ENCODE results near the gene DHRS4L2.
A peak's percentile ranks its signal among the peaks of the same experiment; 100 is the strongest.
"Not testable (repeated sequence)": the region's sequence is repeated elsewhere in the genome, so short reads cannot be mapped to it uniquely, and the experiment has no call there.

DHRS4L2 gene

DNA sequence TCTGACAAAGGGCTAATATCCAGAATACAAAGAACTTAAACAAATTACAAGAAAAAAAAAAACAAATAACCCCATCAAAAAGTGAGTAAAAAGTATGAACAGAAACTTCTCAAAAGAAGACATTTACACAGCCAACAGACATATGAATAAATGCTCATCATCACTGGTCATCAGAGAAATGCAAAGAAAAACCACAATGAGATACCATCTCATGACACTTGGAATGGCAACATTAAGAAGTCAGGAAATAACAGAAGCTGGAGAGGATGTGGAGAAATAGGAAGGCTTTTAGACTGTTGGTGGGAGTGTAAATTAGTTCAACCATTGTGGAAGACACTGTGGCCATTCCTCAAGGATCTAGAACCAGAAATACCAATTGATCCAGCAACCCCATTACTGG lies 30.2 kb downstream of the DHRS4L2 start:
- not testable (repeated sequence) for DNase-seq (ENCODE audit: low read depth)

DNA sequence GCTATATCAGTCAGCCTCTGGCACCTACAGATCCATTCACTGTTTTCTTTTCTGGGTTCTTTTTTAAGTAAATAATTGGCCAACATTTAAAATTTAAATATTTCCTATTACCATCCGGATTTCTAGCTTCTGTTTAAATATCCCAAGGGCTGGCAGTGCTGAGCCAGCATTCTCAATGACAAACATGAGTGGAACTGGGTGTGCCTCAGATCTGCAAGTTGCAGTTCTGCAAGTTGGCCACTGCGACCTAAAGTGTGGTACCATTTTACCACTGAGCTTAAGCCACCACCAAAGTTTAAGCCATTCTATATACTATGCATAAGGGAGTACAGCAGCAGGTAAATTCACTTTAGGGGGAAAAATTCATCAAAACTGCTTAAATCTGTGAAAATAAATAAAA lies 31.2 kb downstream of the DHRS4L2 start:
- not testable (repeated sequence) for DNase-seq (ENCODE audit: low read depth)

DNA sequence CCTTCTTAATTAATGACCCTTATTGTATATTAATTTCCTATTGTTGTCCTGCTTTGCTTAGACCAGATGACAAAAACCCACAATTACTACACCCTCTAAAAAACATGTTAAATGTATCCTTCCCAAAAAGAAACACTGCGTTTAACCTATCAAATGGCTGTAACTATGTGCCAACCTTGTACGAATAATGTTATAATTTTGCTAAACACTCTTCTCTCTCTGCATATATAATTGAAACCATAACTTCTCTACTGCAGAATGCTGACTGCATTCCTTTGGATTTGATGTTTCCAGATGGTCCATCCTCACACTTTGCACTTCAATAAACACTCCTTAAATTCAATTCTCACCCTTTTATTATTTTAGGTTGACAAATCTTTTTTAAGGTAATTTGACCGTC lies 31.8 kb downstream of the DHRS4L2 start:
- not testable (repeated sequence) for DNase-seq (ENCODE audit: low read depth)

DNA sequence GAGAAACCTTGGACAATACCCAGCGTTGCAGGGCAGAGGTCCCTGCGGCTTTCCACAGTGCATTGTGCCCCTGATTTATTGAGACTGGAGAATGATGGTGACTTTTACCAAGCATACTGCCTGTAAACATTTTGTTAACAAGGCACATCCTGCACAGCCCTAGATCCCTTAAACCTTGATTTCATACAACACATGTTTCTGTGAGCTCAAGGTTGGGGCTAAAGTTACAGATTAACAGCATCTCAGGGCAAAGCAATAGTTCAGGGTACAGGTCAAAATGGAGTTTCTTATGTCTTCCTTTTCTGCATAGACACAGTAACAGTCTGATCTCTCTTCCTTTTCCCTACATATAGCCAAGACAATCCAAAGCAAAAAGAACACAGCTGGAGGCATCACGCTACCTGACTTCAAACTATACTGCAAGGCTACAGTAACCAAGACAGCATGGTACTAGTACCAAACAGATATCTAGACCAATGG lies 36.2 kb downstream of the DHRS4L2 start:
- DNase-seq (ENCODE audit: low read depth) = not testable (repeated sequence)

DNA sequence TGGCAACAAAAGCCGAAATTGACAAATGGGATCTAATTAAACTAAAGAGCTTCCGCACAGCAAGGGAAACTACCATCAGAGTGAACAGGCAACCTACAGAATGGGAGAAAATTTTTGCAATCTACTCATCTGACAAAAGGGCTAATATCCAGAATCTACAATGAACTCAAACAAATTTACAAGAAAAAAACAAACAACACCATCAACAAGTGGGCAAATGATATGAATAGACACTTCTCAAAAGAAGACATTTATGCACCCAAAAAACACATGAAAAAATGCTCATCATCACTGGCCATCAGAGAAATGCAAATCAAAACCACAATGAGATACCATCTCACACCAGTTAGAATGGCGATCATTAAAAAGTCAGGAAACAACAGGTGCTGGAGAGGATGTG lies 41.0 kb downstream of the DHRS4L2 start:
- not testable (repeated sequence) for DNase-seq (ENCODE audit: low read depth)

DNA sequence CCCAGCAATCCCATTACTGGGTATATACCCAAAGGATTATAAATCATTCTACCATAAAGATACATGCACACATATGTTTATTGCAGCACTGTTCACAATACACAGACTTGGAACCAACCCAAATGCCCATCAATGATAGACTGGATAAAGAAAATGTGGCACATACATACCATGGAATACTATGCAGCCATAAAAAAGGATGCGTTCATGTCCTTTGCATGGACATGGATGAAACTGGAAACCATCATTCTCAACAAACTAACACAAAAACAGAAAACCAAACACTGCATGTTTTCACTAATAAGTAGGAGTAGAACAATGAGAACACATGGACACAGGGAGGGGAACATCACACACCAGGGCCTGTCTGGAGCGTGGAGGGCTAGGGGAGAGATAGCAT lies 42.6 kb downstream of the DHRS4L2 start:
- not testable (repeated sequence) for DNase-seq (ENCODE audit: low read depth)

DNA sequence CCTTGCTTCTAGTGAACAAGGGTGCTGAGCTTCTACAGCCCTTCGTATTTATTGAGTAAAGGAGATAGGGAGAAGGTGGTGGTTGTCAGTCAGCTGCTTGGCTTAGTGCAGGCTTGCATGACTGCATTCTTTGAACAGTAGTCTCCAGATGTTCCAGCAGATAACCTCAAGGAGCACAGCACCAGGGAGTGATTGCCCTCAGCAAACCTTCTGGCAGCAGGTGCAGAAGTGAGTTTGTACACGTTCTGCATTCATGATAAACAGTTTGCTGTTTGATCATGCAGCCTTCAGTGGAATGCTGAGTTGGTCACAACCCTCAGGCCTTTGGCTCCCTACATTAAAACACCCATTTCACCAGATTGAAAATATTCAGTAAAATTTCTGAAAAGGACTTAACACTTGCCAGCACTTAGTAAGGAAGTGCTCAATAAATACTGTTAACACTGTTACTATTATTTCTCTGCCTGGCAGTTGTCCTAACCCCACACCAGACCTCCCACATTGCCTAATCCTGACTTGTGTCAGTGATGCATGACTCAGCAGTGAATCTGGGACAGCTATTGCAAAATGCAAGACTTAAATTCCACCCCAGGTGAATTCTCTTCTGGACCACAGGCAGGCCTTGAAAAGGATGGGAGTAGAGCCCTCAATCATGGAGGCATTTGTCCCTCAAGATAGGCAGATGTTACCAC lies 44.1 kb downstream of the DHRS4L2 start:
- DNase-seq (ENCODE audit: low read depth) = peak; percentile 97

DNA sequence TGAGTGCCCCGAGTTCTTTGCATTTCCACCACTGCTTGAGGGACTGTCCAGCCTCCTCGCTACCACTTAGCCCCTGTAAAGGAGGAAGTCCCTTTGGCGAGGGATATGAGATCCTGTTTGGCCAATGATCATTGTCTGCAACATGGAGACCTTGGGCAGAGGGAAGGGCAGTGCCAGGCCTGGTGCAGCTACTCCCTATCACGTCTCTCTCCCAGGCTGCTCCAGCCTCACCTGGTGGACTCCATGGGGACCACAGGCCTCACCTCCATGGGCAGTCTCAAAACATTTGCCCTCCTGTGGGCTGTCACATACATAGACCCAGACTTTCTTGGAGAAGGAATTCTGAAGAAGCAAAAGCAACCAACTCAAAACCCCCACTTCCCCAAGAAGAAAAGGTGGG lies 47.0 kb downstream of the DHRS4L2 start:
- DNase-seq (ENCODE audit: low read depth) = not testable (repeated sequence)

DNA sequence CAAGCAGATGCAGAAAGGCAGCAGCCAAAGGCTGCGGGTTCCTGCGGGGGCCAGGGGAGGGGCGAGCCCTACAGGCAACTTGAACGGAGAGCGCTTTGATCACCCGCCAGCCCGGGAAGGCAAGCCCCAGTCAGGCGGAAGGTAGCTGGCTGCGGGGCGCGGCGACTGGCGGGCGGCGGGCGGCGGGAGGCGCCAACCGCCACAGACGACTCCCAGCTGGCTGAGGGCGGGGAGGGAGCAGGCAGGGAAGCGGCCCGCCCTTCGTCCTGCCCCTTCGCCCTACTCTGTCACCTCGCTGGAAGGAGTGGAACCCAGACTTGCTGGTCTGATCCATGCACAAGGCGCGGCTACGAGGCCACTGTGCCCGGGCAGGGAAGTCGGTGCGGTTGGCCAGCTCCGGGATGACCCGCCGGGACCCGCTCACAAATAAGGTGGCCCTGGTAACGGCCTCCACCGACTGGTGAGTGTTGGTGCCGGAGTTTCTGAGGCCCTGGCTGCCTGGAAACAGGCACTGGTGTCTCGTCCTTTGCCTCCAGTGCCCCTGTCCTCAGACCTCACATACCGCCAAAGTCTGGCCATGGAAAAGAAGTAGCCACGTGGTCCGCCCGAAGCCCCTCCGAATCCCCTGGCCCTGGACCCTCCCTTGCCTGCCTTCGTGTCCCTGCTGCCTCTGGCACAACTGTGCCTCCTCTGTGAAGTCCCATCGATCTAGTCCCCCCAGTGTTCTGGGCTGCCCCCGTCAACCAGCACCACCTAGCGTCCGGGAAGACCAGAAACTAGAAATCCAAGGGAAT lies 47.6 kb downstream of the DHRS4L2 start:
- DNase-seq (ENCODE audit: low read depth) = peak; percentile 47

DNA sequence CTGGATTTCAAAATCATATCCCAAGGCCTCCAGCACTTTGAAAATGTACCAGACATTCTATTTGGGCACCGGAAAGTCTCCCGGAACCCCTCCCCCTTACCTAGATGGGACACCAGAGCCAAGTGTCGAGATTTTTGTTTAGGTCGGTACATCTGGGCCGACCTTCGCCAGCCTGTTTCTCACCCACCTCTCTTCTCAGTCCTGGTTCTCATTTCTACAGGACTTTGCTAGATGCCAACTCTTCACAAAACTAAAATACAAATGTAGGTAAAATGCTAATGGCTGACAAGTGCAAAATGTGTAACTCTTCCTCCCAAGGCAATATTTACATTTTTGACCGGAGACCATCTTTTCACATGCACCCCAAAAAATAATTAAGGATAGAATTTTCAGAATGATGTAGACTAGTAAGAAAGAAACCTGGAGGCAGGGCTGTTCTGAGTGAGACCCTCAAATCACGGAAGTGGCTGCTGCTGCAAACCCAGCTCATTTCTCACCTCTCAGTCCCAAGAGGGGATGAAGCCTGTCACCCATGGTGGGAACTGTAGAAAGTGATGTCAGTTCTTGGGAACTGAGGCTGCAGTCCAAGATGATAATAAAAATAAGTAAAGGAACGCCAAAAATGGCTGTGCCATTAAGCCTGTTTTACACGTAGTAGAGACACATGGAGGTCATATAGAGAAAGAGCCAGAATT lies 48.4 kb downstream of the DHRS4L2 start:
- not testable (repeated sequence) for DNase-seq (ENCODE audit: low read depth)

DNA sequence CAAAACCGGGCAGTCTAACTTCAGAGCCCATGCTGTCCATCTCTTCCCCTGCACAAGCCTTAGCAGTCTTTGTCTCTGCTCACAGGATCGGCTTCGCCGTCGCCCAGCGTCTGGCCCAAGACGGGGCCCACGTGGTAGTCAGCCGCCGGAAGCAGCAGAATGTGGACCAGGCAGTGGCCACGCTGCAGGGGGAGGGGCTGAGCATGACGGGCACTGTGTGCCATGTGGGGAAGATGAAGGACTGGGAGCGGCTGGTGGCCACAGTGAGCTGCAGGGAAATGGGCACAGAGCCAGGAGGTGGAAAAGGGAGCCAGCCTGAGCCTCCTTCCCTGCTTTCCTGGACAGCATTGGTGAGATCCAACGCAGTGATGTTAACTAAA lies 48.9 kb downstream of the DHRS4L2 start:
- no peak for DNase-seq (ENCODE audit: low read depth)

DNA sequence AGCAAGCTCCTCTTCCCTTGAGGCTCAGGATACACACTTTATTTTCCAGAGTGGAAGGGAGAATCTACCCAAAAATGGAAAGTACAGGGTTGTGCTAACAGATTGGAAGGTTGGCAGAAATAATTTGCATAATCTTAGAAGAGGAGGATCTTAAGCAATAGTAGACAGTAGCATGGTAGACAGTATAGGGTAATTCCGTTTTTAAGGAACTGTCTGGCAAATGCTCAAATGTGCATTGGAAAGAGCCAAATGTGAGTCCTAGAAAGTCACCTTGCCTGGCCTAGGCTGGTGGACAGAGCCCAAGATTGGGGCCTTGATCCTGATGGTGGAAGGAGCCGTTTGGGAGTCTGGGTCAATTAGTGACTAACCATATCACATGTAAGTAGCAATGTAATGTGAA lies 50.0 kb downstream of the DHRS4L2 start:
- no peak for DNase-seq (ENCODE audit: low read depth)

DNA sequence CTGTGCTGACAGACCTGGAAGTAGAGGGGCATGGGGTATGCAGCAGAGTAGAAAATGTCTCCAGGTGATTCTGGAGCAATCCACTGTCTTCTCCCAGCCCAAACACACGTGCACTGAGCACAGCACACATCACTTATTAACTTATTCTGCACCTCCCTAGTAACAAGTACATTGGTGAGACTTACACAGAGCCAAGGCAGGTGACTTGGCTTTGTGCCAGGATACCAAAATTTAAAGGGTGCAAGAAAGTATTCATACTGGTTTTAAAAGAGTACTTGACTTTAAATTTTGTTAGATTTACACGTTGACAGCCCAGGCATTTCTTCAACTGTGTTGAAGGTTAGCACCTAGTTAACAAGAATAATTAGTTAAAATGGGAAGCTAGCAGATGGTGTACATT lies 52.0 kb downstream of the DHRS4L2 start:
- DNase-seq (ENCODE audit: low read depth) = no peak

DNA sequence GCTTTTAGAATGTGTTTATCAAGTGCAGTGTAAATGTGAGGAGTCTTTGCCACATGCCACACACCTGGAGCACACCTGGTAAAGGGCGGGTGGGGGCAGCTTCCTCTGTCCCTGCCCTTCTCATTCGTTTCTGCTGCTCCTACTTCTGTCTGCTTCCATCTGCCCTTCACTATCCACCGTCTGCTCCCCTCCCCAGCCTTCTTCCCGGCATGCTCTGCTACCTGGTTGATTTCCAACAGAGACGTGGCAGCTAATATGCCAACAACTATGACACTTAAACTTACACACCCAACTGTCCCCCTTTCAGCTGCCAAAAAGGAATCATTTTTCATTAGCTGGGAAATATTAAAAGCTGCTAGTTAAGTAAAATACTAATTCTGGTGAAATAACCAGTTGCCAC lies 54.0 kb downstream of the DHRS4L2 start:
- no peak for DNase-seq (ENCODE audit: low read depth)

DNA sequence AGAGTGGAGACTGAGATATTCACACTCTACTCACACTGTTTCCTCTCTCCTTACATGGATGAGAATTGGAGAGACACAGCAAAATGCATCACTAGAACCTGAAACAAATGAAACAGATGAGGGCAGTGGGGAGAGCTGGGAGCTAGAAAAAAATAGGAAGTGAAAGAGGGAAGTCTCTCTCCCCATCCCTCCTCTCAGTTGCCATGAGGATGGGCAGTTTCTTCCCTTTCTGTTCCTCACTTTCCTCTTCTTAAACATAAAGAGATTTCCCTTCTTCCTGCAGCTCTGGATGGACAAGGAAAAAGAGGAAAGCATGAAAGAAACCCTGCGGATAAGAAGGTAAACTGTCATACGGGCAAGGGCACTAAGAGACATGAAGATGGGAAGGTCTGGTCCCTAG lies 60.3 kb downstream of the DHRS4L2 start:
- DNase-seq (ENCODE audit: low read depth) = not testable (repeated sequence)

DNA sequence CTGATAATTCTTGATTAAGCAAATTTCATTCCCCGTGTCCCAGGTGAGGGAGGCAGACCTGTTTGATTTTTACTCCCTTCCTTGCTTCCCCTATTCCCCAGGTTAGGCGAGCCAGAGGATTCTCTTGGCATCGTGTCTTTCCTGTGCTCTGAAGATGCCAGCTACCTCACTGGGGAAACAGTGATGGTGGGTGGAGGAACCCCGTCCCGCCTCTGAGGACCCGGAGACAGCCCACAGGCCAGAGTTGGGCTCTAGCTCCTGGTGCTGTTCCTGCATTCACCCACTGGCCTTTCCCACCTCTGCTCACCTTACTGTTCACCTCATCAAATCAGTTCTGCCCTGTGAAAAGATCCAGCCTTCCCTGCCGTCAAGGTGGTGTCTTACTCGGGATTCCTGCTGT lies 62.0 kb downstream of the DHRS4L2 start:
- not testable (repeated sequence) for DNase-seq (ENCODE audit: low read depth)

DNA sequence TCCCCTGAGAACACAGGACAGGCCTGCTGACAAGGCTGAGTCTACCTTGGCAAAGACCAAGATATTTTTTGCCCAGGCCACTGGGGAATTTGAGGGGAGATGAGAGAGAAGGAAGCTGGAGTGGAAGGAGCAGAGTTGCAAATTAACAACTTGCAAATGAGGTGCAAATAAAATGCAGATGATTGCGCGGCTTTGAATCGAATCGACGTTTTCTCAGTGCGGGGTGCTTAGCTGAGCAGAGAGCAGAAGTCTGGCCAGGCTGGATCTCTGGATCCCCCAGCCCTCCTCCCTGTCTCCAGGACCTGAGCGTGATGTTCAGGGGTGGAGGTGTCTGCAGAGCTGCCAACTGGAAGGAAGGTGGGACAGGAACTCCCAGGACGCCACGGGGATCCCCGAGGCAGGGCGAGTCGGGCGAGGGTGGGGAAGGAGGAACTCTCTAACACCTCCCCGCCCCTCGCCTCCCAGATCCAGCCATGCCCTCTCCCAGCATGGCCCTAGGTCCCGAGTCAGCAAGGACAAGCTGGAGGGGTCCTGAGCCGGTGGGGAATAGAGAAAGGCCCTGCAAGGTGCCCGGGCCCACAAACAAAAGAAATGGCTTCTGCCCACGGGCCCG lies 62.6 kb downstream of the DHRS4L2 start:
- DNase-seq (ENCODE audit: low read depth) = no peak

DNA sequence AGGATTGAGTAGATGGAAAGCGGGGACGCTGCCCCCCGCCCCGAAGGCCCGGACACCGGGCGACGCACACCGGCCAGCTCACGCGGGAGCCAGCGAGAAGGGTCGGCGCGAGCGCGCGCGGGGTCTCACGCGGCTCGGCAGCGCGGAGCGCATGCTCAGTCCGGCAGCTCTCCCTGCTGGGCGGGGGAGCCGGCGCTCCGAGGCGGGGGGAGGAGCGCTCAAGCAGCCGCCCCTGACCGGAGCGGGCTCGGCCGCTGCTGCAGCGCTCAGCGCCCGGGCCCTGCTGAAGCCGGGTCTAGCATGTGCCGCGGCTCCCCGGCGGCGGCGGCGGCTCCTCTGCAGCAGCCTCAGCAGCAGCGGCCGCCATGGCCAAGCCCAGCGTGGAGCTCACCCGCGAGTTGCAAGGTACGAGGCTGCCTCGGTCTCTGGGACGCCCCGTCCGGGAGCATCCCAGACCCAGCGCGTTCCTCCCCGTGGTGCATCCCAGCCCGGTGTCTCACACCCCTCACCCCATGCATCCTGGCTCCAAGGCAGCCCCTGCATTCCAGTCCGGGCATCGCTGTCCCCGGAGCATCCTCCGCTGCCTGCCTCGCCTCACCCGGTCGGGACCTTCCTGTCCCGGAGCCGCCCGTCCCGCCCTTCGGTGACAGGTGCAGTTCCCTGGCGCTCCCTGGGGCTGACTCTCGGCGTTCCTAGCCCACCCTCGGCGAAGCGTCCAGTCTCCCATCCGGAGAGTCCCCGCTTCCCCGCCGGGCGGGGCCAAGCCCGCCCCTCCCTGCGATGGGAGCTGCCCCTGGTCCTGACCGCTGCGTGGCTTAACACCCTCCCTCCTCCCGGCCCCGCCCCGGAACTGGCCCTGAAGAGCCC lies 63.3 kb downstream of the DHRS4L2 start, which contains the start of gene CARMIL3:
Gene CARMIL3, plus strand, starts transcription at position 221 of the 867 bp plus-strand sequence. Its CDS starts 145 bp downstream, at position 366.
- peak; percentile 49 for DNase-seq (ENCODE audit: low read depth)

DNA sequence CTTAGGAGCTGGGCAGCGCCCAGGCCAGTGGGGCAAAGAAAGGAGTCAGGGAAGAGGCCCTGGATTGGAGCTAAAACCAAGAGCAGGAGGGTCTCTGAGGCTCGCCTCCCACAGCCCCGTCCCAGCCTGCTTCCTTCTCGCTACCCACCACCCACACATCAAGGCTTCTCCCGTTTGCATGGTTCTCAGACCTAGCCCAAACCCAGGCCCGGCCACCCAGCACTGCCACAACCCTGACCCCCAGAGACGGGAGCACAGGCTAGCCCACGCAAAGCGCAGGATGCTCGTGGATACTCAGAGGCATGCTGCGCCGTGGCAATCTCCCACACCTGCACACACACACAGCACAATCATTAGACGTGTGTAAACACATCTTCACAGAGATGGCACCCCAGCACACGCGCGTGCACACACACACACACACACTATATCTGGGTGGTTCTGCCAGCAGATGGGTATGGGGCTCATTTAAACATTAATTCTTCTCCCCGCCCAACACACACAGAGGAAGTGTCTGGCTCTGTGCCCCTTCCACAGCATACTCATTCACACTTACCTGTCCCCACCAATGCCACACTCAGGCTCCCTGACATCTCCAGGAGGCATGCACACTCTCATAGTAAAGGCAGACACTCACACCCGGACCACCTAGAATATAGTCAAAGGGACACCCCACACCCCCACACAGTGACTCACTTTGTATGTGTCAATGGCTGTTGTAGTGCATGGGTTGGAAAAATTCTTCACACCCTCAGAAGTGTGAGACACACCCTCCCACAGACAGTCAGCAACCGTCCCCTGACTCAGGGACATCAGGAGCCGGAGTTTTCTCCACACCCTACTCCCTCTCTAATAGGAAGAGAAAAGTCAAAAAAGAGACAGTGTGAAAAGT lies 64.2 kb downstream of the DHRS4L2 start:
- no peak for DNase-seq (ENCODE audit: low read depth)

All from iris pigment epithelial cell (primary cell).